Upper lobe of left lung (tissue), 6 donors: ENCODE measurements around the gene ADAP1. TPM values are rescaled to one million over a fixed set of nuclear protein-coding genes. Genes with fewer than 3 reads are reported as not detected.
A peak's percentile ranks its signal among the peaks of the same experiment; 100 is the strongest.

Experiments
- ATAC-seq, 2 donors: fragments of 200-7000 bp; cut with Tn5 transposase; one replicate each; pipeline ENCODE4 v1.9.1; 2022; ENCODE audit warnings: mild to moderate bottlenecking in 2 of 2, moderate library complexity in 2 of 2; ENCODE audit not compliant: low FRiP score in 2 of 2
- DNase-seq, 2 donors: peaks; one replicate each; pipeline ENCODE4 v3.0.0-alpha.2; 2019 to 2020
- H3K27ac ChIP-seq, 4 donors: fragments of 200-600 bp; sonication (generic); one replicate each; pipeline ENCODE4 v1.5.1; 2016 to 2019
- H3K27me3 ChIP-seq, 4 donors: fragments of 200-600 bp; sonication (generic); one replicate each; pipeline ENCODE4 v1.5.1; 2017 to 2019
- H3K36me3 ChIP-seq, 4 donors: fragments of 200-600 bp; sonication (generic); one replicate each; pipeline ENCODE4 v1.5.1; 2016 to 2019
- H3K4me1 ChIP-seq, 4 donors: fragments of 200-600 bp; sonication (generic); one replicate each; pipeline ENCODE4 v1.5.1; 2018 to 2019
- H3K4me3 ChIP-seq, 4 donors: fragments of 200-600 bp; sonication (generic); one replicate each; pipeline ENCODE4 v1.5.1; 2017 to 2019; ENCODE audit warnings: mild to moderate bottlenecking in 2 of 4, moderate library complexity in 1 of 4
- H3K9me3 ChIP-seq, 4 donors: fragments of 200-600 bp; sonication (generic); one replicate each; pipeline ENCODE4 v1.5.1; 2018 to 2019
- EP300 ChIP-seq, 4 donors: sonication (generic); formaldehyde crosslinking; IDR thresholded peaks; one replicate each; pipeline ENCODE4 v1.5.1; 2017; ENCODE audit warnings: antibody characterized with exemption in 4 of 4, control low read depth in 2 of 4
- POLR2A ChIP-seq, 4 donors: fragments of 450-650 bp; IDR thresholded peaks; one replicate each; pipeline ENCODE4 v1.5.1; 2016 to 2017; ENCODE audit warnings: antibody characterized with exemption in 4 of 4, mild to moderate bottlenecking in 2 of 4
- POLR2AphosphoS5 ChIP-seq, 2 donors: sonication (generic); formaldehyde crosslinking; IDR thresholded peaks; one replicate each; pipeline ENCODE4 v1.5.1; 2017; ENCODE audit warnings: antibody characterized with exemption in 2 of 2
- WGBS, 2 donors: methylation state at CpG; one replicate each; pipeline ENCODE4 v1.1.5; 2017 to 2018; 5-methylcytosine and 5-hydroxymethylcytosine counted together
- total RNA-seq, 6 donors: library from RNA; depleted of rRNA in 4 of 6; stranded (reverse); fragments of >200 nt in 4 of 6; gene quantifications; one replicate each; pipeline versions ENCODE4 v1.1.0 to v1.2.1, GENCODE V29; 2016 to 2021
- TF ChIP-seq, protein P1 (sequence below), 6 experiments: fragments of 450-650 bp in 4 of 6; fragments of 200-600 bp in 2 of 6; sonication (generic) in 2 of 6; IDR thresholded peaks; one replicate each; pipeline ENCODE4 v1.5.1; 2016 to 2019; ENCODE audit warnings: antibody characterized with exemption in 6 of 6
- donor health status: DM: no; HTN: no; CAD: no; lungs with moderate emphysema.
- donor health status: DM: no; HTN: yes; CAD: no; lungs with severe emphysema.

ADAP1 gene
- total RNA-seq, 6 donors from 2014 or later = 31.0 to 109 (median 37.5) TPM

GRCh38 chr7:898855-899681, 55.4 kb downstream of the ADAP1 start:
- Histone ChIP-seq H3K27me3 (no peaks in the 10 kb centered on the region), H3K9me3 (no peaks in the 10 kb centered on the region), H3K4me1 (peaks cover 15 to 25% (median 20%) of the 10 kb centered on the region in 4 donors), H3K36me3 (peaks cover 9 to 55% (median 47%) of the 10 kb centered on the region in 4 donors), H3K27ac (no peak overlapping the region), H3K4me3 (no peak overlapping the region)
- DNase-seq (peak in 1 of 2 donors; percentile 83), ATAC-seq (no peak)
- 91 to 92% methylated on average over 34 to 51 of the region's 54 CpGs for WGBS, 2 donors
- TF ChIP-seq POLR2AphosphoS5 (IDR thresholded peaks at IDR 0.05) = no peak
- no peak for TF ChIP-seq EP300 (IDR thresholded peaks at IDR 0.05)
- TF ChIP-seq POLR2A (IDR thresholded peaks at IDR 0.05) = no peak
- TF ChIP-seq, protein P1, sequence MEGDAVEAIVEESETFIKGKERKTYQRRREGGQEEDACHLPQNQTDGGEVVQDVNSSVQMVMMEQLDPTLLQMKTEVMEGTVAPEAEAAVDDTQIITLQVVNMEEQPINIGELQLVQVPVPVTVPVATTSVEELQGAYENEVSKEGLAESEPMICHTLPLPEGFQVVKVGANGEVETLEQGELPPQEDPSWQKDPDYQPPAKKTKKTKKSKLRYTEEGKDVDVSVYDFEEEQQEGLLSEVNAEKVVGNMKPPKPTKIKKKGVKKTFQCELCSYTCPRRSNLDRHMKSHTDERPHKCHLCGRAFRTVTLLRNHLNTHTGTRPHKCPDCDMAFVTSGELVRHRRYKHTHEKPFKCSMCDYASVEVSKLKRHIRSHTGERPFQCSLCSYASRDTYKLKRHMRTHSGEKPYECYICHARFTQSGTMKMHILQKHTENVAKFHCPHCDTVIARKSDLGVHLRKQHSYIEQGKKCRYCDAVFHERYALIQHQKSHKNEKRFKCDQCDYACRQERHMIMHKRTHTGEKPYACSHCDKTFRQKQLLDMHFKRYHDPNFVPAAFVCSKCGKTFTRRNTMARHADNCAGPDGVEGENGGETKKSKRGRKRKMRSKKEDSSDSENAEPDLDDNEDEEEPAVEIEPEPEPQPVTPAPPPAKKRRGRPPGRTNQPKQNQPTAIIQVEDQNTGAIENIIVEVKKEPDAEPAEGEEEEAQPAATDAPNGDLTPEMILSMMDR (IDR thresholded peaks at IDR 0.05) = no peak

DNA sequence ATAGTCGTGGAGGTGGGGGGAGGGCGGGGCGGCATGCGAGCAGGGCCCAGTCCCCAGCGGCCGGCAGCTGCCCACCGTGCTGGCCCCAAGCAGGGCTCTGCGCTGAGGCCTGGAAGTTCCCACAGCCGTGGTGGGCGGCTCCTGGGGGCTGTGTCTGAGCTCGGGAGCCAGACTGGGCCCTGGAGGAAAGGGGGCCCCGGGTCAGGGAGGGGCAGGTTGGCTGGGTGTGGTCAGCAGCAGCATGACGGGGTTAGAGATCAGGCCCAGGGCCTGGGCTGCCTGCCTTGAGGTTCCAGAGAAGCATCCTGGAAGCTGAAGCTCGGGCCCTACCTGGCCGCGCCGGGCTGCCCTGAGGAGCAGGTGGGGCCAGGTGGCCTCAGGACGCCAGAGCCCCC, 56.0 kb downstream of the ADAP1 start:
- H3K36me3 ChIP-seq = peaks cover 9 to 61% (median 53%) of the 10 kb centered on the region in 4 donors
- TF ChIP-seq, protein P1 (IDR thresholded peaks at IDR 0.05) = no peak
- TF ChIP-seq POLR2AphosphoS5 (IDR thresholded peaks at IDR 0.05) = no peak
- peak overlapping the region in 1 of 4 donors; percentile 35 for H3K27ac ChIP-seq
- no peak for ATAC-seq
- DNase-seq = no peak
- no peaks in the 10 kb centered on the region for H3K9me3 ChIP-seq
- H3K27me3 ChIP-seq = no peaks in the 10 kb centered on the region
- H3K4me1 ChIP-seq = peaks cover 15 to 25% (median 20%) of the 10 kb centered on the region in 4 donors
- WGBS, 2 donors = 85 to 92% methylated on average over 16 to 17 of the region's 18 CpGs
- H3K4me3 ChIP-seq = no peak overlapping the region

DNA sequence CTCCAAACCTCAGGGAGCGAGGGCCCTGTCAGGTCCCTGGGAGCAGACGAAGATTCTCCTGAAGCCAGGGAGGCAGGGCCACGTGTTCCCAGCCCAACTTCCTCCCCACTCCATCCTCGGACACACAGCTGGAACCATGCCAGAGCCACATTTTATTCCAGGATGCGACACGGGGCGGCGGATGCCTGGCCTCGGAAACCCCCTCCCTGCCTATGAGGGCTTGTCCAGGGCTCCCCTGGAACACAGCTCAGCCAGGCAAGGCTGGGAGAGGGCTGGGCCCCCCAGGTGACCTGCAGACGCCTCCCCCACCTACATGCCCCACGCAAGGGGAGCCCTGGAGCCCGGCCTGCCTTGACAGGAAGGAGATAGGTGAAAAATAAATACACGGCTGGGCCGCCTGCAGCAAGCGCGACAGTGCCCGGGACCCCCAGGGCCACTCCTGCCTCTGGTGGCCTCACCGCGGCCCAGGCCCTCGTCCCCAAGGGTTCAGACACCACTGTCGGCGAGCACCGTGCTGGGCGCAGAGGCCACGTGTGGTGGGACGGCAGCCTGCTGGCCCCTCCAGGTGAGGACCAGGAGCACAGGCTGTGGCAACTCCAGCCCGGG, 56.6 kb downstream of the ADAP1 start:
- no peak for TF ChIP-seq POLR2A (IDR thresholded peaks at IDR 0.05)
- no peak for TF ChIP-seq EP300 (IDR thresholded peaks at IDR 0.05)
- TF ChIP-seq, protein P1 (IDR thresholded peaks at IDR 0.05) = no peak
- TF ChIP-seq POLR2AphosphoS5 (IDR thresholded peaks at IDR 0.05) = no peak
- H3K9me3 ChIP-seq = no peaks in the 10 kb centered on the region
- peaks cover 15 to 25% (median 20%) of the 10 kb centered on the region in 4 donors for H3K4me1 ChIP-seq
- peak overlapping the region in 1 of 4 donors; percentile 35 for H3K27ac ChIP-seq
- H3K36me3 ChIP-seq = peaks cover 9 to 67% (median 56%) of the 10 kb centered on the region in 4 donors
- ATAC-seq (no peak), DNase-seq (peak in 1 of 2 donors; percentile 82)
- H3K4me3 ChIP-seq = no peak overlapping the region
- H3K27me3 ChIP-seq = no peaks in the 10 kb centered on the region
- 30 to 73% methylated on average over 6 to 19 of the region's 27 CpGs for WGBS, 2 donors

DNA sequence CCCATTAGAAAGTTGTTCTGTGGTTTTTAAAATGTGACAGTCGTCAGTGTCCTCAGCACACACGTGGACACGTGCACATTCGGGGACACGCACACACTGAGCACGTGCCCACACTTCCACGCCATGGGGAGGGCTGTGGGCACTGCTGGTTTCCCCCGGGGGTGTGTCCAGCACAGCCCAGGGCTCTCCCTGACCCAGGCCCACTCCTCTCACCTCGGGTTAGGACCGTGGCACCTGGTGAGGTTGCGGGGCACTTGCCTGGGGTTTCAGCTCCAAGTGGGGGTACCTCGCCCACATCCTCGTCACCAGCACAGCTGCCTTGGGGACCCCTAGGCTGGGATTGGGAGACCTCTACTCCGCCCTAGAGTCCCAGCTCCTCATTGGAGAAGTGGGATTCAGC, 57.4 kb downstream of the ADAP1 start:
- Histone ChIP-seq H3K9me3 (no peaks in the 10 kb centered on the region), H3K27me3 (no peaks in the 10 kb centered on the region), H3K27ac (no peak overlapping the region), H3K4me1 (peaks cover 15 to 25% (median 20%) of the 10 kb centered on the region in 4 donors), H3K36me3 (peaks cover 13 to 75% (median 62%) of the 10 kb centered on the region in 4 donors), H3K4me3 (no peak overlapping the region)
- no peak for ATAC-seq
- 66 to 88% methylated on average over 3 to 14 of the region's 14 CpGs for WGBS, 2 donors
- TF ChIP-seq EP300 (IDR thresholded peaks at IDR 0.05) = no peak
- no peak for TF ChIP-seq POLR2A (IDR thresholded peaks at IDR 0.05)
- no peak for TF ChIP-seq POLR2AphosphoS5 (IDR thresholded peaks at IDR 0.05)
- TF ChIP-seq, protein P1 (IDR thresholded peaks at IDR 0.05) = no peak
- DNase-seq = peak in 1 of 2 donors; percentile 44
